ENCODE results near the gene RBM26.

DNA sequence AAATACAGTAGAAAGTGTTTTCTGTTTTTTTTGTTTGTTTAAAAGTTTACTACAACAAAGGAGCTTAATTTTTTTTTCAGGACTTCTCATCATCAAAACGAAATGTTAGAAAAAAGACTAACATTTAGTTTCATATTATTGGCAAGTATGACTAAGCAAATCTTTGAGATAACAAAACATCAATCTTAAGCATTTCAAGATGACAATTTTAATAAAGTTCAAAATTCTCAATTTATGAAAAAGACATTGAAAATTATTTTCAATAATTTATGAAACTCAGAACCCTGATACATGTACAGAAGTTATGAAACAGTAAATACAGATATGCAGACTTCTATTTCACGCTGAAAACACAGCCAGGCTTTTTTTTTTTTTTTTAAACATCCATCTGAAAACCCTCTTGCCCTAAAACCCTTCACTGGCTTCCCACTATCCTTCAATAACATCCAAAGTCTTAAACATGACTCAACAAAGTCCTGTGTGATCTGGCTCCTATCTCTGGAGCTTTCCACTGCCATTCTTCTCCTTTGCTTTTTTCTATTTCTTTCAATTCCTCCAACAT, 3.9 kb downstream of the RBM26 start:
- TF ChIP-seq, protein P1, sequence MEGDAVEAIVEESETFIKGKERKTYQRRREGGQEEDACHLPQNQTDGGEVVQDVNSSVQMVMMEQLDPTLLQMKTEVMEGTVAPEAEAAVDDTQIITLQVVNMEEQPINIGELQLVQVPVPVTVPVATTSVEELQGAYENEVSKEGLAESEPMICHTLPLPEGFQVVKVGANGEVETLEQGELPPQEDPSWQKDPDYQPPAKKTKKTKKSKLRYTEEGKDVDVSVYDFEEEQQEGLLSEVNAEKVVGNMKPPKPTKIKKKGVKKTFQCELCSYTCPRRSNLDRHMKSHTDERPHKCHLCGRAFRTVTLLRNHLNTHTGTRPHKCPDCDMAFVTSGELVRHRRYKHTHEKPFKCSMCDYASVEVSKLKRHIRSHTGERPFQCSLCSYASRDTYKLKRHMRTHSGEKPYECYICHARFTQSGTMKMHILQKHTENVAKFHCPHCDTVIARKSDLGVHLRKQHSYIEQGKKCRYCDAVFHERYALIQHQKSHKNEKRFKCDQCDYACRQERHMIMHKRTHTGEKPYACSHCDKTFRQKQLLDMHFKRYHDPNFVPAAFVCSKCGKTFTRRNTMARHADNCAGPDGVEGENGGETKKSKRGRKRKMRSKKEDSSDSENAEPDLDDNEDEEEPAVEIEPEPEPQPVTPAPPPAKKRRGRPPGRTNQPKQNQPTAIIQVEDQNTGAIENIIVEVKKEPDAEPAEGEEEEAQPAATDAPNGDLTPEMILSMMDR (conservative IDR thresholded peaks at IDR 0.05 in 1 of 2, IDR thresholded peaks at IDR 0.05 in 1 of 2; ENCODE audit: low read depth in 1 of 2, low read length in 2 of 2) = no peak
- TF ChIP-seq EZH2 (IDR thresholded peaks at IDR 0.05; ENCODE audit: low read length, missing control alignments) = no peak

Measured in fibroblast of lung (primary cell).